ENCODE measurements around the gene ANKMY1.

ANKMY1 gene

DNA sequence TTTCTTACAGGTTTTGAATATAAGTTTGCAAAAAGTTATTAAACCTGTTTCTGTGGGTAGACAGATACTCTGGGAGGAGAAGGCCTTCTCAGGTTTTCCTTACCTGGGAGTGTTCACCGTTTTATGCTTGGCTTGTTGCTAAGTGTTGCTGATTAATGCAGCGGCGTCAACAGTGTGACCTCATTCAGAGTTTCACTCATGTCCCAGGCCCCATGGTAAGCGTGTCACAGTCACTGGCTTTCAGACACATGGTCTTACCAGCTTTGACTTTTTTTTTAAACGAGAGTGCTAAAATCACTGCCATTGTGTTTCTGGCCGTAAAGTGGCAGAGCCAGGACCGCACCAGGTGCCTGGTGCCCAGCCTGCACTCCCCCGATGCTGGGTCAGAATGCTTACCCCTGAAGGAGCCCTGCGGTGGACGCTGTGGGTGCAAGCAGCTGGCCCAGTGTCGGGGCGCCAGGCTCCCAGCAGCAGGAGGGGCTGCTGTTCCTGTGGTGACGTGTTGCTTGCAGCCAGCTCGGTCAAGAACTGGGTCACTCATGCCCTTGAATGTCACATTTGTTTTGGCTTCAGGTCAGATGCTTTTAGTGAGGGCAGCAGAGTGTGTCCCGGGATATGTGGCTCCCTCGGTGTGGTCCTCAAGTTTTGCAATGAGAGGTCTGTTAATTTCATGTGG lies 32.2 kb upstream of the ANKMY1 start:
- Mint-ChIP-seq H3K4me1 (ENCODE audit: low read depth) (peaks cover 32% of the 10 kb centered on the region), H3K9me3 (no peaks in the 10 kb centered on the region), H3K36me3 (ENCODE audit: low read depth) (peaks cover 68% of the 10 kb centered on the region), H3K4me3 (no peak overlapping the region), H3K27me3 (no peaks in the 10 kb centered on the region), H3K27ac (no peak overlapping the region)
- intact Hi-C loops (cut with micrococcal nuclease) = loop anchor here (5.0 to 10.0 kb wide), 2 partner anchors 78 to 115 kb away; no protein-coding TSS in a partner anchor

DNA sequence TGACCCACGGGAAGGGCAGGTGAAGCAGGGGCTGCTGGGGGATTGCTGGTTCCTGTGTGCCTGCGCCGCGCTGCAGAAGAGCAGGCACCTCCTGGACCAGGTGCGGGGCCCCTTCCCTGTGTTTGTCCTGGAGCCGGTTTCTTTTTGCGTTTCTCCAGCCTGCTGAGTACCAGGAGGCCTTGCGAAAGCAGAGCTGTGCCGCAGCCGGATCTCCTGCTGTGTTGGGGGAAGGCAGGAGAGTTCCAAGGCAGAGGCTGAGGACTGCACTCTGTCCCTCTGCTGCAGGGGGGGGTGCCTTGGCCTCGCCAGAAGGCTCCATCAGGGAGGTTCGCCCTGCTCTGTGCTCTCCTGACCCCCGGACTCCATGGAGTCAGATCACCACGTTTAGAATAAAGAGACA lies 31.6 kb upstream of the ANKMY1 start:
- intact Hi-C loops (cut with micrococcal nuclease) = loop anchor here (5.0 kb wide), 1 partner anchor 77 kb away; no protein-coding TSS in a partner anchor
- H3K9me3 Mint-ChIP-seq = no peaks in the 10 kb centered on the region
- no peak overlapping the region for H3K4me3 Mint-ChIP-seq
- peaks cover 37% of the 10 kb centered on the region for H3K4me1 Mint-ChIP-seq (ENCODE audit: low read depth)
- H3K36me3 Mint-ChIP-seq (ENCODE audit: low read depth) = peaks cover 68% of the 10 kb centered on the region
- peak overlapping the region; percentile 97 for H3K27ac Mint-ChIP-seq
- no peaks in the 10 kb centered on the region for H3K27me3 Mint-ChIP-seq

DNA sequence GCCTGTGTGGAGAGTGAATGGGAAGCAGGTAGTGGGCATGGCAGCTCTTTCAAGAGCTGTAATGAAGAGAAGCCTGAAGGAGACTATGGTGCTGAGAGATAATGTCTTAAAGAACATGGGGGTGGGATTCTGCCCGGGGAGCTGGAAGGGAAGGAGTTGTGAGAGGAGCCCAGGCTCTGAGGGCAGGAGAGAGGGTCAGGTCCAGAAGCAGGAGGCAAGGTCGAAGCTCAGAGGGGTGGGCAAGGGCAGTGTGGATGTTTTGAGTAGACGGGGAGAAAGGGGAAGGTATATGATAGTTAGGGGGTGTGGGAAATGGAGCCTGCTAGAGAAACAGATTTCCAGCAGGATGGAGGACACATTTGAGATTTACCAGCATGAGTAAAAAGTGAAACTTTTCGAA lies 30.9 kb upstream of the ANKMY1 start:
- H3K4me3 Mint-ChIP-seq = no peak overlapping the region
- peaks cover 63% of the 10 kb centered on the region for H3K36me3 Mint-ChIP-seq (ENCODE audit: low read depth)
- H3K27ac Mint-ChIP-seq = peak overlapping the region; percentile 97
- no peaks in the 10 kb centered on the region for H3K27me3 Mint-ChIP-seq
- H3K4me1 Mint-ChIP-seq (ENCODE audit: low read depth) = peaks cover 43% of the 10 kb centered on the region
- no peaks in the 10 kb centered on the region for H3K9me3 Mint-ChIP-seq
- intact Hi-C loops (cut with micrococcal nuclease) = loop anchor here (5.0 kb wide), 1 partner anchor 76 kb away; no protein-coding TSS in a partner anchor

DNA sequence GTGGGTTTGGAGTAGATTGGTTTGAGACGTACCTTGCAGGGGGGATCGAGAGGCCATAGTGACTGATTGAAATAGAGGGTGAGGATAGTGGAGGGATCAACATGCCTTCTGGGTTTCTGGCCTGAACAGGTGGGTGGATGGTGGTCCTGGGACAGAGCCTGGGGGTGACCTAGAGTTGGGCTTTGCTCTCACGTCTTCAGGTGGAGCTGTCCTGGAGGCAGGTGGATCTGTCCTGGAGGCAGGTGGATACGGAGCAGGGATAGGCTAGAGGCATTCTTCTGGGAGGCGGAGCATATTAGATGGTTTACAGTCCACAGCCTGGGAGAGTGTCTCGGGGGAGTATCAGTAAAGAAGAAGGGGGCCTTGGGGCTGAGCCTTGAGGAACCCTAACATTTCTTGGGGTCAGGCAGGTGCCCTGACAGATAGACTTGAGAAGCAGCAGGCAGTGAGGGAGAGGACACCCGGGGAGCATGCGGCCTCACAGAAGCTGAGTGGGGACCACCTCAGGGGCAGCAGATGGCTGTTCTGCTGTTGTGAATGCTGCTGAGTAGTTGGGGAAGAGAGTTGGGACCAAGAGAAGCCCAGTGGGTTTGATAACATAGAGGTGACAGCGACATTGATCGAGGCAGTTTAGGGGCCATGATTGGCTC lies 30.3 kb upstream of the ANKMY1 start:
- no peaks in the 10 kb centered on the region for H3K9me3 Mint-ChIP-seq
- no peaks in the 10 kb centered on the region for H3K27me3 Mint-ChIP-seq
- intact Hi-C loops (cut with micrococcal nuclease) = loop anchor here (5.0 kb wide), 1 partner anchor 76 kb away; no protein-coding TSS in a partner anchor
- H3K27ac Mint-ChIP-seq = peak overlapping the region; percentile 97
- peaks cover 48% of the 10 kb centered on the region for H3K4me1 Mint-ChIP-seq (ENCODE audit: low read depth)
- peaks cover 61% of the 10 kb centered on the region for H3K36me3 Mint-ChIP-seq (ENCODE audit: low read depth)
- H3K4me3 Mint-ChIP-seq = peak overlapping the region; percentile 92

DNA sequence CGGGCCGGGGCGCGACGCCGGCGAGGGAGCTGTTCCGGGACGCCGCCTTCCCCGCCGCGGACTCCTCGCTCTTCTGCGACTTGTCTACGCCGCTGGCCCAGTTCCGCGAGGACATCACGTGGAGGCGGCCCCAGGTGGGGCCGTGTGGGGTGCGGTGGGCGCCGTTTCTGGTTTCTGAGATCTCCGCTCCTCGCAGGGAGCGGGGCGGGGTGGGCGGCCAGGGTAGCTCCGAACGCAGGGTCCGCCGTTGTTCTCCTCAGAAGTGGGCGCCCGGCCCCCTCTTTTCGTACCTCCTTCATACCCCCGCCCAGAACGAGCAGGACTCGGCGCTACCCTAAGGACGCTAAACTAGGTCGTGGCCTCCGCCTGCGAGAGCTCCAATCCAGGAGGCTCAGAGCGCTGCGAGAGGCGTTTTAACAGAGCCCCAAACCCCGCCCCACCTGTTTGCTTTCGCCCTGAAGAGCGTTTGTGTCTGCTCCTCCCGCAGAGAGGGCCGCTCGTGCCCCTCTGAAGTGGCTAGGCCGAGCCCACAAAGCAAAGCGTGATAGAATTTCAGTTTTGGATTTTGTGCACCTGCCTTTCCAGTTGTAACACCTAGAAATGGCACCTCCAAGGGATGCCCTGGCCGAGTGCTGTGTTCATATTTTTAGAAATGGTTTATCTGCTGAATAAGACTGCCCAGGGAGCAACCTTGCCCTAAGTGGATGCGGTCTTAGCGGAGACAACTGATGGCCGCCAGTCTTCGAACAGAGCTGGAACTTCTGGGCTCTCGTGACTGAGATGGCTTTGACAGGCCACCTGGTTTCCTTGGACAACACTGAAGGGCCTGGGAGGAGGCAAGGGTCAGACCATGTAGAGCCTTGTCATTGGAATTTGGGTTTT lies 29.4 kb upstream of the ANKMY1 start:
- peak overlapping the region; percentile 92 for H3K4me3 Mint-ChIP-seq
- peaks cover 57% of the 10 kb centered on the region for H3K4me1 Mint-ChIP-seq (ENCODE audit: low read depth)
- no peaks in the 10 kb centered on the region for H3K27me3 Mint-ChIP-seq
- peak overlapping the region; percentile 97 for H3K27ac Mint-ChIP-seq
- intact Hi-C loops (cut with micrococcal nuclease) = loop anchor here (2.0 to 5.0 kb wide), 3 partner anchors 26 to 75 kb away; partner anchors contain the start of gene DUSP28
- H3K9me3 Mint-ChIP-seq = no peaks in the 10 kb centered on the region
- H3K36me3 Mint-ChIP-seq (ENCODE audit: low read depth) = peaks cover 55% of the 10 kb centered on the region

DNA sequence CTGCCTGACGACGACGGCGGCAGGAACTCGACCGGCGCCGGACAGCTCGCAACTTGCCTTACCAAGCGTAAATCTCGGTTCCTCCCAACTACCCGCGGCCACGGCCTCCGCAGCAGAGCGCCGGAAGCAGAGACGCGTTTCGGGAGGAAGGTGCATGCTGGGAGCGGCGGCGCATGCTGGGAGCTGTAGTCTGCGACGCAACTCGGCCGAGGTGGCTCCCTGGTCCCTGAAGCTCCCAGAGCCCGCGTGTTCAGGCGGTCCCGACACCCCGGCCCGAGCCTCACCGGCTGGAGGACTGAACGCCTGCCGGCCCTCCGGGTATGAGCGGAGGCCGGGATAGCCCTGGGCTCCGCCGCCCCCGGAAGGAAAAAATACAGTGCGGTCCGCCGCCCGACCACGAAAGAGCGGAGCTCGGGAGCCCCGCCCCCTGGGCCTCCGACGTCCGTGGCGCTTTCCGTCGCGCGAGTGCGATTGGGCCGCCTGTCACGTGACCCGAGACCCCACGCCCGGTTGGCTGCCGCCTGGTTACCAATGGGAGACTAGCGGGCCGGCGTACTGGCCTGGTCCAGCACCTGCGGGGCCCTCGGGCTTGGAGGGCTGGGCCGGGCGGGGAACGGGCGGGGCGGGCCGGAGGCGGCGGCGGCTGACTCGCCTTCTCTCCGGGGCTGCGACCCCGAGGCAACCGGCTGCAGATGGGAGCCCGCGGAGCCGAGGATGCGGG lies 28.6 kb upstream of the ANKMY1 start, which contains the start of gene CAPN10:
Gene CAPN10 (plus strand): TSS at position 537 of the 721 bp plus-strand sequence. CDS start 178 bp downstream, at position 715.
- Mint-ChIP-seq H3K27me3 (no peaks in the 10 kb centered on the region), H3K4me3 (peak within 1 kb of the TSS; percentile 92)
- intact Hi-C loops (cut with micrococcal nuclease) = loop anchor here (2.0 to 5.0 kb wide), 3 partner anchors 26 to 74 kb away; partner anchors contain the start of gene DUSP28

DNA sequence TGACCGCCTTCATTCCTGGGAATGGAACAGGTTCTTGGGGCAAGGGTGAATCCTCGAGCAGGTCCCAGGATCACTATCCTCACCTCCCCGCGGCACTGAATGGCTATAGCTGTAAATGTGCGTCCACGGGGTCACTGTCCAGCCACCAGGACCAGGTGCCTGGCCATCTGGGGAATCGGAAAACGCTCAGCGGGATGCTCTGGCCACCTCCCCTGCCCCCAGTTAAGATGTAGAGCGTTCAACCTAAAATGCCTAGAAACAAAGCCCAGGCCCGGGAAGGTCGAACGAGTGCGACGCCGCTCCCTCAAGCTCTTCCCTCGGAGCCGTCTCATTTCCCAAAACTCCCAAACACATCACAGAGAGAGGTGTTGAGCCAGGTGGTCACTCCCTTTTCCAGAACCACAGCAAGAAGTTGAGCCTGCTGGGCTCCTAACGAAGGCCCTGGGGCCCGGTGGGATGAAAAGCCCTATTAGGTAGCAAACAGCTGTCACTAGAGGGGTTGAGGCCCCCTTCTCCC lies 28.0 kb upstream of the ANKMY1 start:
- intact Hi-C loops (cut with micrococcal nuclease) = loop anchor here (2.0 to 5.0 kb wide), 4 partner anchors 19 to 73 kb away; partner anchors contain the start of gene DUSP28
- Mint-ChIP-seq H3K27me3 (no peaks in the 10 kb centered on the region), H3K9me3 (no peaks in the 10 kb centered on the region), H3K4me1 (ENCODE audit: low read depth) (peaks cover 67% of the 10 kb centered on the region), H3K4me3 (peak overlapping the region; percentile 92), H3K36me3 (ENCODE audit: low read depth) (peaks cover 54% of the 10 kb centered on the region), H3K27ac (peak overlapping the region; percentile 97)

More for the DNA sequence above, 28.6 kb upstream of the ANKMY1 start, which contains the start of gene CAPN10:
- Mint-ChIP-seq H3K36me3 (ENCODE audit: low read depth) (peaks cover 54% of the 10 kb centered on the region), H3K9me3 (no peaks in the 10 kb centered on the region), H3K4me1 (ENCODE audit: low read depth) (peaks cover 63% of the 10 kb centered on the region), H3K27ac (peak within 1 kb of the TSS; percentile 97)

DNA sequence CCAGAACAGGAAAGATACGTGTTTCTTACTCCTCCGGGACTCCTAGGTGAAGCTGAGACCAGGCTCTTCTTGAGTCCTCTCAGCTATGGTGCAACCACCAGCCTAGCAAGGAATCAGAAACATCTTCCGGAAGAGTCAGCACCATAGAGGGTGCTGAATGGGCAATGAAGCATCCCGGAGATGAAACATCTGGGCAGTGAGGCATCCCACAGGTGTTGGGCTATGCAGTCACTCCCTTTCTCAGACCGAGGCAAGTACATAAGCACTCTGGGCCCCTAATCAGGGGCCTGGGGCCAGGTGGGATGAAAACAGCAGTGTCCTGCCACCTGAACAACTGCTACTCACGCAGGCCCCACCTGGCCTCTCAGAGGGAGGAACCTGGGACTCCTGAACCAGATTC lies 27.3 kb upstream of the ANKMY1 start:
- H3K36me3 Mint-ChIP-seq (ENCODE audit: low read depth) = peaks cover 54% of the 10 kb centered on the region
- peak overlapping the region; percentile 92 for H3K4me3 Mint-ChIP-seq
- peaks cover 73% of the 10 kb centered on the region for H3K4me1 Mint-ChIP-seq (ENCODE audit: low read depth)
- intact Hi-C loops (cut with micrococcal nuclease) = loop anchor here (2.0 to 5.0 kb wide), 2 partner anchors 18 to 73 kb away; no protein-coding TSS in a partner anchor
- peak overlapping the region; percentile 97 for H3K27ac Mint-ChIP-seq
- no peaks in the 10 kb centered on the region for H3K27me3 Mint-ChIP-seq
- no peaks in the 10 kb centered on the region for H3K9me3 Mint-ChIP-seq

DNA sequence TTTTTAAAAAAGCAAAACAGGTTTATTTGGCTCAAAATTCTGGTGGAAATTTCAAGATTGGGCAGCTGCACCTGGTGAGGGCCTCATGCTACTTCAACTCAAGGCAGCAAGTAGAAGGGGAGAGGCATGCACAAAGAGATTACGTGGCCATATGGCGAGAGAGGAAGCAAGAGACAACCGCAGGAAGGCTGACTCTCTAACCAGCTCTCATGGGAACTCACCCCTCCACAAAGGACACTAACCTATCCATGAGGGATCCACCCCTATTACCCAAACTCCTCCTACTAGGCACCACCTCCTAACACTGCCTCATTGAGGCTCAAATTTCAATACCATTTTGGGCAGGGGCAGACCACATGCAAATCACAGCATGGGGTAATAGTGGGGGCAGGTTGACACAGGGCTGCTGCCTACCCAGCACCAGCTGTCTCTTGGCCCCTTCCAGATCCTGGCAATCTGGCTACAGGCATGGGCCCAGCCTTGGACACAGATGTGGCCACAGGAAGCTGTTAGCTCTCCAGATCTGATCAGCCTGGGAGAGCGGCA lies 26.8 kb upstream of the ANKMY1 start:
- Mint-ChIP-seq H3K4me1 (ENCODE audit: low read depth) (peaks cover 79% of the 10 kb centered on the region), H3K36me3 (ENCODE audit: low read depth) (peaks cover 51% of the 10 kb centered on the region), H3K4me3 (peak overlapping the region; percentile 92), H3K27ac (peak overlapping the region; percentile 97), H3K9me3 (no peaks in the 10 kb centered on the region), H3K27me3 (no peaks in the 10 kb centered on the region)
- intact Hi-C loops (cut with micrococcal nuclease) = loop anchor here (2.0 to 5.0 kb wide), 2 partner anchors 18 to 72 kb away; no protein-coding TSS in a partner anchor

DNA sequence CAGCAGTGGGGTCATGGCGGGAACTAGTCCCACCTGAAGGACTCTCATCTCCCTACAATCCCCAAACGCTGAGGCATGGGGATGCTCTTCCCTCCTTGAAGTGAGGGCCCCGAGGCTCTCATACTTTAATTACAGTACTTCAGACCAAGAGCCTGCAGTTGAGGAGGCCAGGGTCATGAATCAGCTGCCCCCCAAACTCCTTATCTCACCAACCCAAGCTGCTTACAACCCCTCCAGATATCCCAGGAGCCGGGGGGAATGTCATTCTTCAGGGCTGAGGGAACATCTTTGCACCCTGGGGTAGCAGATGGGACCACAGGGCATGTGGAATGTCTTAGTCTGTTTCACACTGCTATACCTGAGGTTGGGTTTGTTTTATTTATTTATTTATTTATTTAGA lies 26.0 kb upstream of the ANKMY1 start:
- peaks cover 52% of the 10 kb centered on the region for H3K36me3 Mint-ChIP-seq (ENCODE audit: low read depth)
- H3K9me3 Mint-ChIP-seq = no peaks in the 10 kb centered on the region
- H3K4me3 Mint-ChIP-seq = no peak overlapping the region
- H3K27ac Mint-ChIP-seq = peak overlapping the region; percentile 68
- peaks cover 79% of the 10 kb centered on the region for H3K4me1 Mint-ChIP-seq (ENCODE audit: low read depth)
- intact Hi-C loops (cut with micrococcal nuclease) = loop anchor here (2.0 kb wide), 1 partner anchor 17 kb away; no protein-coding TSS in a partner anchor
- H3K27me3 Mint-ChIP-seq = no peaks in the 10 kb centered on the region

DNA sequence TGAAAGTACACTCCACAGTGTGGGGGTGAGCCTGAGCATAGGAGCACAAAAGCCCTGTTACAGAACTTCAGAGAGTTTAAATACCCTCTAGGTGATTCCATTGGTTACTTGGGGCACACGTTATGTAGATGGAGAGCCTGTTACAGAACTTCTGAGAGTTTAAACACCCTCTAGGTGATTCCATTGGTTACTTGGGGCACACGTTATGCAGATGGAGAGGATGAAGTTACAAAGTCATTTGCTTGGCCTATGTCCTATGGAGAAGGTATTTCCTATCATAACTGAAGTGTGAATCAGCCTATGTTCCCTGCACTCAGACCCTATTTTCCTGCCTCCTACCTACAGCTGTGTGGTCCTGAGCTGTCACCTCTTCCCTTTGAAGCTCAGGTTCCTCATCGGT lies 25.0 kb upstream of the ANKMY1 start:
- Mint-ChIP-seq H3K4me3 (no peak overlapping the region), H3K27me3 (no peaks in the 10 kb centered on the region), H3K36me3 (ENCODE audit: low read depth) (peaks cover 61% of the 10 kb centered on the region), H3K27ac (no peak overlapping the region), H3K9me3 (no peaks in the 10 kb centered on the region), H3K4me1 (ENCODE audit: low read depth) (peaks cover 79% of the 10 kb centered on the region)
- intact Hi-C loops (cut with micrococcal nuclease) = no loop called here

DNA sequence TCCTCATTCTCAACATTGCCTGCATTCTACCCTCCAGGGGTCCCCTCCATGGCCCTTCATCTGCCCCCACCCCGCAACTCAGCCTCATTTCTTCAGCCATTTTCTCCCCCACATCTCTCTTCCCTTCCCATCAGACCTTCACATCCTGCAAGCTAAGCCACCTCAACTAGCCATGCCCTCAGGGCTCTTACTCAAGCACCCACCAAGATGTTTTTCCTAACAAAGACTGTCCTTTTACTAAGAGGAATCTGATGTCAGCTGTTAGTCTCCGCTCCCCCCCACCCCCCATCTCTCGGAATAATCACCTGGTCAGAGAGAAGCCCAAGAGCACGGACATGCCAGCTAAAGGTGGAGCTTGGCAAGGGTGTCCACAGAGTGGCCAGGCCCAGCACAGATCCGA lies 24.0 kb upstream of the ANKMY1 start:
- peaks cover 78% of the 10 kb centered on the region for H3K4me1 Mint-ChIP-seq (ENCODE audit: low read depth)
- no peak overlapping the region for H3K4me3 Mint-ChIP-seq
- no peaks in the 10 kb centered on the region for H3K9me3 Mint-ChIP-seq
- H3K36me3 Mint-ChIP-seq (ENCODE audit: low read depth) = peaks cover 71% of the 10 kb centered on the region
- peak overlapping the region; percentile 43 for H3K27ac Mint-ChIP-seq
- intact Hi-C loops (cut with micrococcal nuclease) = no loop called here
- no peaks in the 10 kb centered on the region for H3K27me3 Mint-ChIP-seq
